ENCODE data around the gene ZNF385A. TPM values are rescaled to one million over a fixed set of nuclear protein-coding genes. Genes with fewer than 3 reads are reported as not detected.
A peak's percentile ranks its signal among the peaks of the same experiment; 100 is the strongest.

ZNF385A gene
- total and polyA plus RNA-seq, 2 of the 4 experiments (the other 2 are of a cell fraction), result 0.36 to 2.5 TPM

DNA sequence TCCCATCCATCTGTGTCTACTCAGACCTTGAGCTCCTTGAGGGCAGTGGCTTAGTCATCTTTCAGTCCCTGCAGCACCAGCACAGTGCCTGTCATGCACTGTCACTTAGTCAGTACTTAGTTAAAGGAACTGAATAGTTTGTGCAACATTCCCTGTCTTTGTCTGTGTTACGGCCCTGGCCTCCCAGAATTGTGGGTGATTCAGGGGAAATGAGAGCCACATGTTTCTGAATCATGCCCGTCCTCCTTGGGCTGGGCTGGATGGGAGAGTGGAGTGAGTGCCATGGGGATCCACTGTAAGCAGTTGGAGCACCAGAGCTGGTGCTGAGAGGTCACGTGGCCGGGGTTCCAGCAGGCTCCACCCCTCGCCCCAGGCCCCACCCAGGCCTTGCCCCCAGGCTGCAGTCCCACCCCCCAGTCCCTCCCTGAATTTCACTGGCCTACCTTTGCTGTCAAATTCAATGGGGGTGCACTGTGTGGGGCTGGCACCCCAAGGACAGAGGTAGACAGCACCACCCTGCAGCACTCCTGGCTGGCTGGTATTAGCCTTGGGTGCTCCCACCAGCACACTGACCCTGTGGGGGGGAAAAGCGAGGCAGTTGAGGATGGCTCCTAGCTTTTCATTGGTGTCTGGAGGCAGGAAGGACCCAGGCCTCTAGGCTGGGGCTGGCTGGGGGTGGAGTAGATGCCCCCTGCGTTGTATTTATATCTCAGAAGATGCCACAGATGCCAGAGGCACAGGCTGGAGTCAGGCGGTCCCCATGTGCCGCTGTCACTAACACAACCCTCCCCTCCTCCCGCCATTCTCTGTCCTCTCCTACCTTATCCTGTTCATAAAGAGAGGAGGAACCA is 27.1 kb upstream of the ZNF385A start:
- no peak overlapping the region; the same call in 1 of the 2 replicates for H3K23ac ChIP-seq (ENCODE audit: low read depth, low read length)
- DNase-seq (peak; percentile 96), ATAC-seq (ENCODE audit: low read depth) (peak; percentile 89)
- H4K8ac ChIP-seq (ENCODE audit: low read depth in 2 of 2, low read length in 2 of 2), result 0 out of 4 replicates have a peak overlapping the region, but pooled peaks of 1 of the 2 experiments have one; percentile 24
- H3K56ac ChIP-seq (ENCODE audit: extremely low read depth, insufficient read depth, low read length), result peak overlapping the region; percentile 10; the same call in 1 of the 2 replicates
- no peak overlapping the region for H3K18ac ChIP-seq (ENCODE audit: low read depth, low read length)
- H3K9me1 ChIP-seq (ENCODE audit: insufficient read depth, low read length), result peaks cover 24% of the 10 kb centered on the region
- no peak overlapping the region for H3K4me2 ChIP-seq (ENCODE audit: low read depth, low read length)
- no peaks in the 10 kb centered on the region for H3K27me3 ChIP-seq (ENCODE audit: control insufficient read depth, insufficient read depth, low read length)
- ChIA-PET CTCF (interaction anchor here (0.5 to 1.9 kb wide), 5 partner anchors 9 to 41 kb away, joined by 3 to 15 read pairs (median 4); no protein-coding TSS in a partner anchor), POLR2A (ENCODE audit: unreplicated experiment) (no interaction called here)
- 0 out of 2 replicates have a peak overlapping the region, but pooled peaks have one; percentile 5 for H4K91ac ChIP-seq (ENCODE audit: insufficient read depth, low read depth, low read length)
- H3K9me3 ChIP-seq (ENCODE audit: control insufficient read depth, insufficient read depth, low read length), result no peaks in the 10 kb centered on the region
- H3K14ac ChIP-seq (replicated peaks; ENCODE audit: low read depth, low read length), result 0 out of 2 replicates have a peak overlapping the region, but pooled peaks have one; percentile 21
- intact Hi-C loops (cut with micrococcal nuclease) (no loop called here), in situ Hi-C loops (cut with MboI; ENCODE audit: low sequenced_read_pairs) (no loop called here), dilution Hi-C loops (cut with HindIII; ENCODE audit: low sequenced_read_pairs, unreplicated experiment) (no loop called here)
- H3K4me3 ChIP-seq (ENCODE audit: insufficient read depth, low read depth, low read length), result no peak overlapping the region
- peaks cover 90% of the 10 kb centered on the region for H4K20me1 ChIP-seq (ENCODE audit: insufficient read depth, low read length)
- peak overlapping the region; percentile 67 for H2BK5ac ChIP-seq (ENCODE audit: low read depth, low read length, poor library complexity, severe bottlenecking)
- peaks cover 22 to 76% of the 10 kb centered on the region in 2 experiments for H3K79me1 ChIP-seq (ENCODE audit: low read depth in 1 of 2, low read length in 2 of 2)
- H2BK20ac ChIP-seq (ENCODE audit: low read depth, low read length), result no peak overlapping the region
- H3K4me1 ChIP-seq (ENCODE audit: control insufficient read depth, insufficient read depth, low read length), result peaks cover 30% of the 10 kb centered on the region
- peak overlapping the region; percentile 81 for H2AK9ac ChIP-seq (replicated peaks; ENCODE audit: low read depth, low read length, poor library complexity)
- H3K36me3 ChIP-seq (ENCODE audit: control insufficient read depth, insufficient read depth, low read length), result peaks cover 41% of the 10 kb centered on the region
- peak overlapping the region; percentile 36 for H3K27ac ChIP-seq (ENCODE audit: insufficient read depth, low read length)
- H3K9ac ChIP-seq (ENCODE audit: low read depth, low read length), result no peak overlapping the region
- H4K5ac ChIP-seq (ENCODE audit: low read depth, low read length), result no peak overlapping the region
- peak overlapping the region; percentile 38 for H3K4ac ChIP-seq (ENCODE audit: low read depth, low read length)
- WGBS, 2 experiments (ENCODE audit: extremely low coverage in 2 of 2, insufficient read length in 1 of 2), result 0% methylated on average over 2 of the region's 10 CpGs; no CpG with 5 or more reads in 1 of the 2 experiments
- peak overlapping the region; percentile 33; the same call in 1 of the 2 replicates for H2AK5ac ChIP-seq (ENCODE audit: low read depth, low read length)
- no peak overlapping the region for H2BK15ac ChIP-seq (ENCODE audit: low read depth, low read length)
- no peak overlapping the region for H2AFZ ChIP-seq (replicated peaks; ENCODE audit: low read length, poor library complexity)
- no TSS peak for BruUV-seq (replicated peaks)
- H2BK120ac ChIP-seq (ENCODE audit: low read depth, low read length), result no peak overlapping the region
- TF ChIP-seq RFX5 (IDR thresholded peaks at IDR 0.05; ENCODE audit: low read depth, low read length) (no peak), RAD21 (IDR thresholded peaks at IDR 0.05; ENCODE audit: low read length) (no peak; the same call in 1 of the 2 replicates), FOS (IDR thresholded peaks at IDR 0.05; ENCODE audit: low read depth, low read length) (peak; percentile 61; the same call in 1 of the 2 replicates), BHLHE40 (IDR thresholded peaks at IDR 0.05; ENCODE audit: low read depth, low read length) (peak; percentile 55; the same call in 1 of the 2 replicates), MXI1 (IDR thresholded peaks at IDR 0.05; ENCODE audit: borderline replicate concordance, low read depth, low read length) (peak; percentile 96), RCOR1 (IDR thresholded peaks at IDR 0.05; ENCODE audit: insufficient replicate concordance, low read length) (peak; percentile 47), SMC3 (IDR thresholded peaks at IDR 0.05; ENCODE audit: low read depth, low read length) (no peak), CHD1 (IDR thresholded peaks at IDR 0.05; ENCODE audit: low read depth, low read length) (no peak), POLR2A (IDR thresholded peaks at IDR 0.05; ENCODE audit: low read depth, low read length) (0 out of 2 replicates have a peak, but pooled peaks have one; percentile 32), CEBPB (IDR thresholded peaks at IDR 0.05; ENCODE audit: low read depth, low read length) (peak; percentile 95), MAZ (IDR thresholded peaks at IDR 0.05; ENCODE audit: borderline replicate concordance, low read depth, low read length) (peak; percentile 54; the same call in 1 of the 2 replicates), MAFK (IDR thresholded peaks at IDR 0.05; ENCODE audit: low read depth, low read length) (peak; percentile 16; the same call in 1 of the 2 replicates)
- TF ChIP-seq, protein P1, sequence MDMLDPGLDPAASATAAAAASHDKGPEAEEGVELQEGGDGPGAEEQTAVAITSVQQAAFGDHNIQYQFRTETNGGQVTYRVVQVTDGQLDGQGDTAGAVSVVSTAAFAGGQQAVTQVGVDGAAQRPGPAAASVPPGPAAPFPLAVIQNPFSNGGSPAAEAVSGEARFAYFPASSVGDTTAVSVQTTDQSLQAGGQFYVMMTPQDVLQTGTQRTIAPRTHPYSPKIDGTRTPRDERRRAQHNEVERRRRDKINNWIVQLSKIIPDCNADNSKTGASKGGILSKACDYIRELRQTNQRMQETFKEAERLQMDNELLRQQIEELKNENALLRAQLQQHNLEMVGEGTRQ (IDR thresholded peaks at IDR 0.05; ENCODE audit: low read depth, low read length), result peak; percentile 92
- TF ChIP-seq, protein P2, sequence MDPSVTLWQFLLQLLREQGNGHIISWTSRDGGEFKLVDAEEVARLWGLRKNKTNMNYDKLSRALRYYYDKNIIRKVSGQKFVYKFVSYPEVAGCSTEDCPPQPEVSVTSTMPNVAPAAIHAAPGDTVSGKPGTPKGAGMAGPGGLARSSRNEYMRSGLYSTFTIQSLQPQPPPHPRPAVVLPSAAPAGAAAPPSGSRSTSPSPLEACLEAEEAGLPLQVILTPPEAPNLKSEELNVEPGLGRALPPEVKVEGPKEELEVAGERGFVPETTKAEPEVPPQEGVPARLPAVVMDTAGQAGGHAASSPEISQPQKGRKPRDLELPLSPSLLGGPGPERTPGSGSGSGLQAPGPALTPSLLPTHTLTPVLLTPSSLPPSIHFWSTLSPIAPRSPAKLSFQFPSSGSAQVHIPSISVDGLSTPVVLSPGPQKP (IDR thresholded peaks at IDR 0.05; ENCODE audit: borderline replicate concordance, low read depth, low read length), result no peak
